C4-2B (cell line): ENCODE measurements around the gene RNF133.

Experiments
- ZFX ChIP-seq: fragments of 450-650 bp; IDR thresholded peaks from 2 replicates; pipeline ENCODE4 v1.6.1; 2017
- TF ChIP-seq, protein P1 (sequence below): fragments of 450-650 bp; conservative IDR thresholded peaks from 2 replicates; pipeline ENCODE4 v1.5.1; 2017; ENCODE audit warnings: mild to moderate bottlenecking

DNA sequence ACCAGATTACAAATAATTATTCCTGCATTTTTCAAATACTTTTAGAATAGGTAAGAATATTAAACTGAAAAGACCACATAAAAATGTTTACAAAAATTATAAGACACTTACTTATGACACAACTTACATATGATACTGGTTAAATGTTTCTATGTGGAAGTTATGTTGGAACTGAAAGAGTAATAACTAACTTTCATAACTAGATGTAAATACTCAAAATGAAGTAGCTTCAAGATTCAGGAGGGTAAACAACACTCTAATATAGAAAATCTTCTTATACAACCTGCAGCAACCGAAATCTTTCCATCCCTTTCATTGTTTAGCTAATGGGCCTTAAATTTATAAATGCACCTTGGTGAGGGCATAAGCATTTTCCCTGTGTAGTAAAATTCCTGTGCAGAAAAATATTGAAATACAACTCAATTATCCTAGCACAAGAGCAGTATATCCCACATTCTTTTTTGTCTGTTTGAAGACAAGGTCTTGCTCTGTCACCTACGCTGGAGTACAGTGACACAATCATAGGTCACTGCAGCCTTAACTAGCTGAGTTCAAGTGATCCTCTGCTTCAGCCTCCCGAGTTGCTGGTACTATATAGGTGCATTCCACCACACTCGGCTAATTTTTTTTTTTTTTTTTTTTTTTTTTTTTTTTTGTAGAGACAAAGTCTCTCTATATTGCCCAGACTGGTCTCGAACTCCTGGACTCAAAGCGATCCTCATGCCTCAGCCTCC lies 18.6 kb upstream of the RNF133 start:
- TF ChIP-seq, protein P1, sequence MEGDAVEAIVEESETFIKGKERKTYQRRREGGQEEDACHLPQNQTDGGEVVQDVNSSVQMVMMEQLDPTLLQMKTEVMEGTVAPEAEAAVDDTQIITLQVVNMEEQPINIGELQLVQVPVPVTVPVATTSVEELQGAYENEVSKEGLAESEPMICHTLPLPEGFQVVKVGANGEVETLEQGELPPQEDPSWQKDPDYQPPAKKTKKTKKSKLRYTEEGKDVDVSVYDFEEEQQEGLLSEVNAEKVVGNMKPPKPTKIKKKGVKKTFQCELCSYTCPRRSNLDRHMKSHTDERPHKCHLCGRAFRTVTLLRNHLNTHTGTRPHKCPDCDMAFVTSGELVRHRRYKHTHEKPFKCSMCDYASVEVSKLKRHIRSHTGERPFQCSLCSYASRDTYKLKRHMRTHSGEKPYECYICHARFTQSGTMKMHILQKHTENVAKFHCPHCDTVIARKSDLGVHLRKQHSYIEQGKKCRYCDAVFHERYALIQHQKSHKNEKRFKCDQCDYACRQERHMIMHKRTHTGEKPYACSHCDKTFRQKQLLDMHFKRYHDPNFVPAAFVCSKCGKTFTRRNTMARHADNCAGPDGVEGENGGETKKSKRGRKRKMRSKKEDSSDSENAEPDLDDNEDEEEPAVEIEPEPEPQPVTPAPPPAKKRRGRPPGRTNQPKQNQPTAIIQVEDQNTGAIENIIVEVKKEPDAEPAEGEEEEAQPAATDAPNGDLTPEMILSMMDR: no peak
- no peak for TF ChIP-seq ZFX
